Small intestine (tissue), 7 donors: Measurements from ENCODE around the gene QTRT2. TPM values are rescaled to one million over a fixed set of nuclear protein-coding genes. Genes with fewer than 3 reads are reported as not detected.
A peak's percentile ranks its signal among the peaks of the same experiment; 100 is the strongest.

Source experiments
- DNase-seq, 2 donors: peaks; one replicate each; pipeline versions ENCODE4 v3.0.0 to v3.0.0-alpha.2; 2013
- FAIRE-seq: peaks from 2 replicates; lab custom pipeline; 2012; peaks lifted over from hg19 to GRCh38; lab: Jason Lieb, UNC
- H3K27ac ChIP-seq, 3 donors: one replicate each; pipeline ENCODE4 v1.5.1; 2013; ENCODE audit warnings: low read length in 2 of 3, mild to moderate bottlenecking in 2 of 3, control low read depth in 1 of 3, inconsistent platforms in 1 of 3, low read depth in 1 of 3, moderate library complexity in 1 of 3
- H3K27me3 ChIP-seq, 3 donors: one replicate each; pipeline ENCODE4 v1.6.1; 2013; ENCODE audit warnings: low read length in 3 of 3, inconsistent platforms in 1 of 3; ENCODE audit not compliant: control insufficient read depth in 3 of 3, insufficient read depth in 3 of 3
- H3K36me3 ChIP-seq, 3 donors: one replicate each; pipeline ENCODE4 v1.6.1; 2013; ENCODE audit warnings: low read length in 3 of 3, inconsistent platforms in 1 of 3, low read depth in 1 of 3, mild to moderate bottlenecking in 1 of 3, moderate library complexity in 1 of 3; ENCODE audit not compliant: control insufficient read depth in 3 of 3, insufficient read depth in 2 of 3
- H3K4me1 ChIP-seq, 3 donors: one replicate each; pipeline ENCODE4 v1.6.1; 2013; ENCODE audit warnings: low read length in 2 of 3, inconsistent platforms in 1 of 3, low read depth in 1 of 3, mild to moderate bottlenecking in 1 of 3, moderate library complexity in 1 of 3; ENCODE audit not compliant: control insufficient read depth in 3 of 3, insufficient read depth in 2 of 3
- H3K4me3 ChIP-seq, 3 donors: one replicate each; pipeline ENCODE4 v1.5.1; 2013; ENCODE audit warnings: low read length in 3 of 3, control low read depth in 1 of 3, inconsistent platforms in 1 of 3, low read depth in 1 of 3, mild to moderate bottlenecking in 1 of 3, moderate library complexity in 1 of 3
- H3K9me3 ChIP-seq, 2 donors: one replicate each; pipeline ENCODE4 v1.6.1; 2013; ENCODE audit warnings: low read depth in 1 of 2, low read length in 1 of 2; ENCODE audit not compliant: control insufficient read depth in 2 of 2, insufficient read depth in 1 of 2
- WGBS, 3 donors: extraction: QIAGEN DNeasy Blood & Tissue Kit; methylation state at CpG; one replicate each; pipeline ENCODE4 v1.1.7; 2013; 5-methylcytosine and 5-hydroxymethylcytosine counted together
- polyA plus RNA-seq, 4 donors: library from polyadenylated mRNA; stranded (reverse) in 3 of 4; unstranded in 1 of 4; fragments of 200-250 nt in 3 of 4; fragments of 120-200 nt in 1 of 4; gene quantifications; one replicate each; pipeline versions ENCODE4 v1.2.1 to v1.2.3, GENCODE V29; 2013
- donor health status: healthy with polysubstance abuse.
- donor health status: control.
- donor health status: control.
- donor health status: Bipolar disorder and iron deficiency.
- donor health status: healthy.

QTRT2 gene
- polyA plus RNA-seq, 4 donors, result 4.5 to 27.4 (median 7.3) TPM

- WGBS, 3 donors, result 48 to 69% (median 69%) methylated on average over 1 of the region's 1 CpG
- Histone ChIP-seq H3K27me3 (no peaks in the 10 kb centered on the region), H3K4me1 (no peaks in the 10 kb centered on the region), H3K36me3 (no peaks in the 10 kb centered on the region), H3K4me3 (no peak overlapping the region), H3K9me3 (no peaks in the 10 kb centered on the region), H3K27ac (no peak overlapping the region)
- DNase-seq, result no peak
- FAIRE-seq, result no peak
Observed at GRCh38 chr3:114119776-114120175, 63.2 kb downstream of the QTRT2 start.

- DNase-seq, result peak in 1 of 2 donors; percentile 28
- Histone ChIP-seq H3K4me1 (no peaks in the 10 kb centered on the region), H3K4me3 (no peak overlapping the region), H3K9me3 (no peaks in the 10 kb centered on the region), H3K27ac (no peak overlapping the region), H3K27me3 (no peaks in the 10 kb centered on the region), H3K36me3 (no peaks in the 10 kb centered on the region)
- no peak for FAIRE-seq
- WGBS, 3 donors, result 24 to 75% (median 55%) methylated on average over 3 of the region's 3 CpGs
Observed at GRCh38 chr3:114120211-114120610, 63.7 kb downstream of the QTRT2 start.

GRCh38 chr3:114122027-114122709, 65.6 kb downstream of the QTRT2 start:
- H3K9me3 ChIP-seq, result no peaks in the 10 kb centered on the region
- peak overlapping the region in 1 of 3 donors; percentile 65 for H3K27ac ChIP-seq
- 57 to 74% (median 64%) methylated on average over 4 of the region's 4 CpGs for WGBS, 3 donors
- FAIRE-seq (no peak), DNase-seq (peak in 1 of 2 donors; percentile 1)
- no peaks in the 10 kb centered on the region for H3K4me1 ChIP-seq
- no peak overlapping the region for H3K4me3 ChIP-seq
- no peaks in the 10 kb centered on the region for H3K36me3 ChIP-seq
- H3K27me3 ChIP-seq, result no peaks in the 10 kb centered on the region

- FAIRE-seq (no peak), DNase-seq (no peak)
- Histone ChIP-seq H3K27ac (no peak overlapping the region), H3K9me3 (no peaks in the 10 kb centered on the region), H3K4me1 (no peaks in the 10 kb centered on the region), H3K4me3 (no peak overlapping the region), H3K27me3 (no peaks in the 10 kb centered on the region), H3K36me3 (no peaks in the 10 kb centered on the region)
- WGBS, 3 donors, result 30 to 51% (median 31%) methylated on average over 1 of the region's 1 CpG
Observed at GRCh38 chr3:114126461-114126860, 69.9 kb downstream of the QTRT2 start.

- no peaks in the 10 kb centered on the region for H3K9me3 ChIP-seq
- no peak overlapping the region for H3K27ac ChIP-seq
- DNase-seq (no peak), FAIRE-seq (no peak)
- H3K4me1 ChIP-seq, result no peaks in the 10 kb centered on the region
- no peak overlapping the region for H3K4me3 ChIP-seq
- no peaks in the 10 kb centered on the region for H3K36me3 ChIP-seq
- no peaks in the 10 kb centered on the region for H3K27me3 ChIP-seq
- 72 to 80% (median 77%) methylated on average over 3 of the region's 3 CpGs for WGBS, 3 donors
Observed at GRCh38 chr3:114127517-114127916, 71.0 kb downstream of the QTRT2 start.

GRCh38 chr3:114128231-114128630, 71.7 kb downstream of the QTRT2 start:
- H3K27ac ChIP-seq, result no peak overlapping the region
- no peaks in the 10 kb centered on the region for H3K4me1 ChIP-seq
- H3K27me3 ChIP-seq, result no peaks in the 10 kb centered on the region
- no peak for FAIRE-seq
- no peak overlapping the region for H3K4me3 ChIP-seq
- 80 to 94% (median 89%) methylated on average over 1 of the region's 1 CpG for WGBS, 3 donors
- DNase-seq, result no peak
- H3K36me3 ChIP-seq, result no peaks in the 10 kb centered on the region
- no peaks in the 10 kb centered on the region for H3K9me3 ChIP-seq

GRCh38 chr3:114128826-114129225, 72.3 kb downstream of the QTRT2 start:
- Histone ChIP-seq H3K9me3 (no peaks in the 10 kb centered on the region), H3K4me1 (no peaks in the 10 kb centered on the region), H3K27ac (no peak overlapping the region), H3K36me3 (no peaks in the 10 kb centered on the region), H3K27me3 (no peaks in the 10 kb centered on the region), H3K4me3 (no peak overlapping the region)
- WGBS, 3 donors, result 60 to 83% (median 65%) methylated on average over 8 of the region's 8 CpGs
- no peak for FAIRE-seq
- DNase-seq, result no peak

GRCh38 chr3:114132500-114132899, 76.0 kb downstream of the QTRT2 start:
- Histone ChIP-seq H3K27ac (no peak overlapping the region), H3K9me3 (no peaks in the 10 kb centered on the region), H3K4me3 (no peak overlapping the region), H3K27me3 (no peaks in the 10 kb centered on the region), H3K36me3 (no peaks in the 10 kb centered on the region), H3K4me1 (no peaks in the 10 kb centered on the region)
- WGBS, 3 donors, result 91 to 98% (median 95%) methylated on average over 3 of the region's 3 CpGs
- FAIRE-seq (no peak), DNase-seq (no peak)

- Histone ChIP-seq H3K9me3 (no peaks in the 10 kb centered on the region), H3K27ac (no peak overlapping the region), H3K36me3 (no peaks in the 10 kb centered on the region), H3K27me3 (no peaks in the 10 kb centered on the region), H3K4me3 (no peak overlapping the region), H3K4me1 (no peaks in the 10 kb centered on the region)
- no peak for FAIRE-seq
- DNase-seq, result no peak
- 89 to 90% (median 90%) methylated on average over 3 of the region's 3 CpGs for WGBS, 3 donors
Observed at GRCh38 chr3:114133947-114134346, 77.4 kb downstream of the QTRT2 start.
